Measurements from ENCODE around the gene IFRD1. TPM values are rescaled to one million over a fixed set of nuclear protein-coding genes. Genes with fewer than 3 reads are reported as not detected.
A peak's percentile ranks its signal among the peaks of the same experiment; 100 is the strongest.

The IFRD1 gene
- total RNA-seq, 1 donor from 2014 or later, result 52.5 TPM

DNA sequence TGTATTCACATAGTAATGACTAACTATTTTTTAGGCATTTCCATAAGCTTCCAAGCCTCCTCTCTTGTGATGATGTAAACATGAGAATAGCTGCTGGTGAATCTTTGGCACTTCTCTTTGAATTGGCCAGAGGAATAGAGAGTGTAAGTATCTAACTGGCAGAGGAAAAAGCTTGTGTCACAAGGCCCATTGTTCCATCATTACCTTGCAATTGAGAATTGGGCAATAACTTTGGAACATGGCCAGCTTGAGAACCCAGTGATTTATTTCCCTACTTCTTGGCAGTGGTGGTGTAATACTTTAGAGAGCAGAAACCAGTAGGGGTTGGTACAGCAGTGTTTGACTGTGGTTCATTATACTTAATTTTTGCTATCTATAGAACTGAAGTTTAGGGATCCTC lies 12.0 kb downstream of the IFRD1 start:
- Mint-ChIP-seq H3K27me3 (ENCODE audit: low read depth) (no peaks in the 10 kb centered on the region), H3K4me1 (peaks cover 4% of the 10 kb centered on the region), H3K27ac (peak overlapping the region; percentile 31), H3K36me3 (peaks cover 41% of the 10 kb centered on the region), H3K4me3 (no peak overlapping the region), H3K9me3 (no peaks in the 10 kb centered on the region)
- TF ChIP-seq, protein P1, sequence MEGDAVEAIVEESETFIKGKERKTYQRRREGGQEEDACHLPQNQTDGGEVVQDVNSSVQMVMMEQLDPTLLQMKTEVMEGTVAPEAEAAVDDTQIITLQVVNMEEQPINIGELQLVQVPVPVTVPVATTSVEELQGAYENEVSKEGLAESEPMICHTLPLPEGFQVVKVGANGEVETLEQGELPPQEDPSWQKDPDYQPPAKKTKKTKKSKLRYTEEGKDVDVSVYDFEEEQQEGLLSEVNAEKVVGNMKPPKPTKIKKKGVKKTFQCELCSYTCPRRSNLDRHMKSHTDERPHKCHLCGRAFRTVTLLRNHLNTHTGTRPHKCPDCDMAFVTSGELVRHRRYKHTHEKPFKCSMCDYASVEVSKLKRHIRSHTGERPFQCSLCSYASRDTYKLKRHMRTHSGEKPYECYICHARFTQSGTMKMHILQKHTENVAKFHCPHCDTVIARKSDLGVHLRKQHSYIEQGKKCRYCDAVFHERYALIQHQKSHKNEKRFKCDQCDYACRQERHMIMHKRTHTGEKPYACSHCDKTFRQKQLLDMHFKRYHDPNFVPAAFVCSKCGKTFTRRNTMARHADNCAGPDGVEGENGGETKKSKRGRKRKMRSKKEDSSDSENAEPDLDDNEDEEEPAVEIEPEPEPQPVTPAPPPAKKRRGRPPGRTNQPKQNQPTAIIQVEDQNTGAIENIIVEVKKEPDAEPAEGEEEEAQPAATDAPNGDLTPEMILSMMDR (IDR thresholded peaks at IDR 0.05; ENCODE audit: unreplicated experiment), result no peak
- no peak for DNase-seq (ENCODE audit: low spot score in 2 of 2, unreplicated experiment in 2 of 2)

DNA sequence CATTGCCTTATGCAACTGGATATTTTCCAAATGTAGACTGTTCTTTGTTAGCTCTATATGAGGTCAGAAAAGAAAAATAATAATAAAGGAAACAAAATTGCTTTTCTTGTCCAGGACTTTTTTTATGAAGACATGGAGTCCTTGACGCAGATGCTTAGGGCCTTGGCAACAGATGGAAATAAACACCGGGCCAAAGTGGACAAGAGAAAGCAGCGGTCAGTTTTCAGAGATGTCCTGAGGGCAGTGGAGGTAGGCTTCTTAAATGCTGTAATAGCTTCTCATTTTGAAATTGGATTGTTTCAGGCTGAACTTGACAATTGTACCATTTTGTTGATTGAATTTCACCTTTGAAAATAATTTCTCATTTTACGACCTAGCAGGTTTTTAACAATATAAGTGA lies 17.6 kb downstream of the IFRD1 start:
- Mint-ChIP-seq H3K27ac (no peak overlapping the region), H3K9me3 (no peaks in the 10 kb centered on the region), H3K4me3 (no peak overlapping the region), H3K36me3 (peaks cover 48% of the 10 kb centered on the region), H3K4me1 (no peaks in the 10 kb centered on the region), H3K27me3 (ENCODE audit: low read depth) (no peaks in the 10 kb centered on the region)
- DNase-seq (ENCODE audit: low spot score in 2 of 2, unreplicated experiment in 2 of 2), result no peak
- TF ChIP-seq, protein P1 (IDR thresholded peaks at IDR 0.05; ENCODE audit: unreplicated experiment), result no peak

DNA sequence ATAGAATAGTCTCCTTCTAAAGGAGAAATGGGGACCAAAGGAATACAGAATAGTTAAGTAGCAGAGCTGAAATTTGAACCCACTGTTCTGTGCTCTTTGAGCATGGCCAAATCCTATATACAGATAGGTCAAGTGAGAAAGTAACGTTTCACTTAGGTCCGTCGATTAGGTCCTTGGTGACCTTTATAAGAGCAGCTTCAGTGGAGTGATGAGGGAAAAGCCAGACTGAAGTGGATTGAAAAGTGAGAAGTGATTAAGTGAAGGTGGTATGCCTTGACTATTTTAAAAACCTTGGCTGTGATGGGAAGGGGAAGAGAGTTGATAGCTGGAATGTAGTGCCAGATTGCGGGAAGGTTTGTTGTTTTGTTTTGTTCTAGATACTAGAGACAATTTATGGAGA lies 19.9 kb downstream of the IFRD1 start:
- TF ChIP-seq, protein P1 (IDR thresholded peaks at IDR 0.05; ENCODE audit: unreplicated experiment), result no peak
- DNase-seq (ENCODE audit: low spot score in 2 of 2, unreplicated experiment in 2 of 2), result no peak
- Mint-ChIP-seq H3K27me3 (ENCODE audit: low read depth) (no peaks in the 10 kb centered on the region), H3K9me3 (peaks cover 4% of the 10 kb centered on the region), H3K27ac (no peak overlapping the region), H3K4me3 (no peak overlapping the region), H3K4me1 (no peaks in the 10 kb centered on the region), H3K36me3 (peaks cover 51% of the 10 kb centered on the region)

DNA sequence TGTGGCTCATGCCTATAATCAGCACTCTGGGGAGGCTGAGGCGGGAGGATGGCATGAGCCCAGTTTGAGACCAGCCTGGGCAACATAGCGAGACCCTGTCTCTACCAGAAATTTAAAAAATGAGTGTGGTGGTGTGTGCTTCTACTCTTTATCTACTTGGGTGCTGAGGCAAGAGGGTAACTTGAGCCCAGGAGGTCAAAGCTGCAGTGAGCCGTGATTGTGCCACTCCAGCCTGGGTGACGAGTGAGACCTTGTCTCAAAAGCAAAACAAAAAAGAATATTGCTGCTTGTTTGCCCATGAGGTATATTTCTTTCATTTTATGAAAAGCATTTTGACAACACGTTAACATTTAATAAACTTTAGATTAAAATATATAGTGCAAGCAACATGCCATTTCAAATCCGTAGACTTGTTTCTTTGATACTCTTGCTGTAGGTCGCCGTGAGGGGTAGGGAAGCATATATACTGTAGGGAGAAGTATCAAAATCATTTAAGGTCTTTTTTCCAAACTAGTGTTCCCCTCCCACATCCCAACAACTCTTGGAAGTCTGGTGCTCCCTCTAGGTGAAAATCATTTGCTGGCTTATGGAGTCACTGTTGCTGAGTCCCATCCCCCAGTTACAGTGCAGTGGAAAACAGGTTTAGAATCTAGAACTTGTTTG lies 26.3 kb downstream of the IFRD1 start:
- Mint-ChIP-seq H3K27me3 (ENCODE audit: low read depth) (no peaks in the 10 kb centered on the region), H3K9me3 (peaks cover 4% of the 10 kb centered on the region), H3K4me3 (no peak overlapping the region), H3K4me1 (no peaks in the 10 kb centered on the region), H3K27ac (no peak overlapping the region), H3K36me3 (peaks cover 40% of the 10 kb centered on the region)
- TF ChIP-seq, protein P1 (IDR thresholded peaks at IDR 0.05; ENCODE audit: unreplicated experiment), result no peak
- DNase-seq (ENCODE audit: low spot score in 2 of 2, unreplicated experiment in 2 of 2), result no peak

DNA sequence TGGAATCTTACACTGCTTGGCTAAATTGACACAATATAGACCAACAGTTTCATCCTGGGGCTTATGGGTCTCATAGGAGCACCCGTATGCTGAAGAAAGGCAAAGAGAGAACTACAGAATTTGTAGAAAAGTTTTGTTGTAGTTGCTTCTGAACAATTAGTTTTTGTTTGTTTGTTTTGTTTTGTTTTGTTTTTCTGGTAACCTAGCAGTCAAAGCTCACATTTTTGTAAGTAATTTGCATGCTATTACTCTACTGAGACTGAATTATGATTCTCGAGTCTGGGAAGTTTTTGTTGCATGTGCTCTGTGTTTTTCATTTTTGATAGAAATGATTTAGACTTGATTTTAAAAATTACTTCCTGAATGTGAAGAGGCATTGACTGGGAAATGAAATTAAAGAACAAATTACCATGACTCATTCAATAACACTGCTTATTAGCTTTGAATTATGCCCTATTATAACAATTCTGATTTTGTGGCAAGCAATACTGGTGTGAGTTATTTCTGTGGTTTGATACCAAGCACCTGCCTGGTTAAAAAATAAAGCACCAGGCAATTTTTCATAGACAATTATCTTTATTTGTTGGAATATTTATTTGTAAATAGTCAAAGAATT lies 31.0 kb downstream of the IFRD1 start:
- Mint-ChIP-seq H3K9me3 (no peaks in the 10 kb centered on the region), H3K36me3 (peaks cover 14% of the 10 kb centered on the region), H3K27me3 (ENCODE audit: low read depth) (no peaks in the 10 kb centered on the region), H3K4me3 (no peak overlapping the region), H3K27ac (no peak overlapping the region), H3K4me1 (peaks cover 6% of the 10 kb centered on the region)
- DNase-seq (ENCODE audit: low spot score in 2 of 2, unreplicated experiment in 2 of 2), result no peak
- TF ChIP-seq, protein P1 (IDR thresholded peaks at IDR 0.05; ENCODE audit: unreplicated experiment), result no peak
